Right lobe of liver (tissue), 6 donors: ENCODE results near the gene GATA6. TPM values are rescaled to one million over a fixed set of nuclear protein-coding genes. Genes with fewer than 3 reads are reported as not detected.

Source experiments
- ATAC-seq, 4 donors: fragments of 200-7000 bp; cut with Tn5 transposase; one replicate each; pipeline ENCODE4 v1.9.1; 2020; ENCODE audit warnings: mild to moderate bottlenecking in 4 of 4, moderate library complexity in 4 of 4
- DNase-seq, 3 donors: peaks; one replicate each; pipeline ENCODE4 v3.0.0-alpha.2; 2020
- H3K27ac ChIP-seq, 3 donors: fragments of 200-600 bp; one replicate each; pipeline ENCODE4 v1.8.0; 2022
- H3K27me3 ChIP-seq, 2 donors: fragments of 200-600 bp; one replicate each; pipeline ENCODE4 v1.8.0; 2022
- H3K36me3 ChIP-seq, 4 donors: fragments of 200-600 bp; sonication (generic) in 1 of 4; one replicate each; pipeline versions ENCODE4 v1.5.1 to v1.8.0; 2017 to 2022; ENCODE audit warnings: control low read depth in 1 of 4
- H3K4me1 ChIP-seq, 4 donors: fragments of 200-600 bp; sonication (generic) in 1 of 4; one replicate each; pipeline versions ENCODE4 v1.5.1 to v1.8.0; 2017 to 2022; ENCODE audit warnings: control low read depth in 1 of 4
- H3K4me3 ChIP-seq, 3 donors: fragments of 200-600 bp; one replicate each; pipeline ENCODE4 v1.8.0; 2022
- H3K9me3 ChIP-seq, 4 donors: fragments of 200-600 bp; sonication (generic) in 1 of 4; one replicate each; pipeline versions ENCODE4 v1.5.1 to v1.8.0; 2017 to 2022; ENCODE audit warnings: control low read depth in 1 of 4
- POLR2A ChIP-seq: fragments of 450-650 bp; IDR thresholded peaks from one replicate; pipeline ENCODE4 v1.6.1; 2017; ENCODE audit warnings: antibody characterized with exemption, mild to moderate bottlenecking
- WGBS: methylation state at CpG from one replicate; pipeline ENCODE4 v1.1.6; 2018; ENCODE audit warnings: low coverage, low lambda C conversion rate; ENCODE audit not compliant: insufficient coverage; ENCODE audit errors: missing lambda C conversion rate; 5-methylcytosine and 5-hydroxymethylcytosine counted together
- intact Hi-C, 2 donors: fragments of 100-400 bp; cut with DNase I; formaldehyde crosslinking; loops; one replicate each; pipeline versions ENCODE4 v1.11.2 to v1.14.1; 2022
- total RNA-seq, 6 experiments: library from RNA; depleted of rRNA in 2 of 6; stranded (reverse); fragments of >200 nt in 2 of 6; fragmentation: NEBNext Ultra II Directional in 3 of 6; extraction: Animal tissue kit (Norgen Biotek cat#: 25700) in 3 of 6; gene quantifications; one replicate each; pipeline versions ENCODE4 v1.1.0 to v1.2.4, GENCODE V29; 2016 to 2023
- TF ChIP-seq, protein P1 (sequence below), 4 donors: fragments of 200-600 bp in 3 of 4; fragments of 450-650 bp in 1 of 4; IDR thresholded peaks; one replicate each; pipeline versions ENCODE4 v1.5.1 to v1.8.0; 2016 to 2022; ENCODE audit warnings: antibody characterized with exemption in 4 of 4, mild to moderate bottlenecking in 2 of 4
- donor health status: DM: no; HTN: yes; CAD: no.
- donor health status: DM: no; HTN: no; CAD: no.
- donor health status: DM: no; HTN: no; CAD: no.
- donor health status: DM: no; HTN: yes; CAD: no.
- donor health status: DM: no; HTN: yes; CAD: no.

The GATA6 gene
- total RNA-seq, 6 experiments from 2014 or later: 8.0 to 14.0 (median 9.5) TPM

DNA sequence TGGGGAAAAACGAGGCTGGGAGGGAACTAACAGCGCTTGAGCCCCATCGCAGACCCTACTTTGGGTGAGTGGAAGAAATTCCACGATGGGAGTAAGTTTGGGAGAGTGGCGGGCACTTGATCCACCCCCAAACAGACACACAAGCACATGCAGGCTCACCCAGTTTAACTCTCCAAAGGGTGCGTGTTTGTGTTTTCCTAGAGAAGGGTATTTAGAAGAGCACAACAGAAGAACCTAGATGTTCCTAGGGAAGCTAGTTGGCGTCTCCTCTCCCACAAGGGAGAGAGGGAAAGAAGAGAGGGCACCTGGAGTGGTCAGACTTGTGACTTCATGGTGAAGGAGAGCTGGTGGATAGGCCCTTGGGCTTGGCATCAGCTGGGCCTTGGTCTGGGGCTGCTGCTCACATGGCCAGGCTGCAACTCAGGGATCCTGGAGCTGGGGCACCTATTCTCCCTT is 3.2 kb downstream of the GATA6 start:
- intact Hi-C loops: loop anchor here in 1 of 2 donors (10.0 kb wide), 1 partner anchor 172 kb away; no protein-coding TSS in a partner anchor
- 68% methylated on average over 4 of the region's 7 CpGs for WGBS
- no peaks in the 10 kb centered on the region for H3K9me3 ChIP-seq
- H3K4me3 ChIP-seq: peak overlapping the region; percentile 5 to 93 (median 31)
- H3K4me1 ChIP-seq: peaks cover 0 to 7% (median 0%) of the 10 kb centered on the region in 4 donors
- no peaks in the 10 kb centered on the region for H3K27me3 ChIP-seq
- TF ChIP-seq POLR2A: no peak
- TF ChIP-seq, protein P1, sequence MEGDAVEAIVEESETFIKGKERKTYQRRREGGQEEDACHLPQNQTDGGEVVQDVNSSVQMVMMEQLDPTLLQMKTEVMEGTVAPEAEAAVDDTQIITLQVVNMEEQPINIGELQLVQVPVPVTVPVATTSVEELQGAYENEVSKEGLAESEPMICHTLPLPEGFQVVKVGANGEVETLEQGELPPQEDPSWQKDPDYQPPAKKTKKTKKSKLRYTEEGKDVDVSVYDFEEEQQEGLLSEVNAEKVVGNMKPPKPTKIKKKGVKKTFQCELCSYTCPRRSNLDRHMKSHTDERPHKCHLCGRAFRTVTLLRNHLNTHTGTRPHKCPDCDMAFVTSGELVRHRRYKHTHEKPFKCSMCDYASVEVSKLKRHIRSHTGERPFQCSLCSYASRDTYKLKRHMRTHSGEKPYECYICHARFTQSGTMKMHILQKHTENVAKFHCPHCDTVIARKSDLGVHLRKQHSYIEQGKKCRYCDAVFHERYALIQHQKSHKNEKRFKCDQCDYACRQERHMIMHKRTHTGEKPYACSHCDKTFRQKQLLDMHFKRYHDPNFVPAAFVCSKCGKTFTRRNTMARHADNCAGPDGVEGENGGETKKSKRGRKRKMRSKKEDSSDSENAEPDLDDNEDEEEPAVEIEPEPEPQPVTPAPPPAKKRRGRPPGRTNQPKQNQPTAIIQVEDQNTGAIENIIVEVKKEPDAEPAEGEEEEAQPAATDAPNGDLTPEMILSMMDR (IDR thresholded peaks at IDR 0.05): no peak
- ATAC-seq (no peak), DNase-seq (no peak)
- peak overlapping the region; percentile 35 to 98 (median 38) for H3K27ac ChIP-seq
- peaks cover 0 to 5% (median 0%) of the 10 kb centered on the region in 4 donors for H3K36me3 ChIP-seq

DNA sequence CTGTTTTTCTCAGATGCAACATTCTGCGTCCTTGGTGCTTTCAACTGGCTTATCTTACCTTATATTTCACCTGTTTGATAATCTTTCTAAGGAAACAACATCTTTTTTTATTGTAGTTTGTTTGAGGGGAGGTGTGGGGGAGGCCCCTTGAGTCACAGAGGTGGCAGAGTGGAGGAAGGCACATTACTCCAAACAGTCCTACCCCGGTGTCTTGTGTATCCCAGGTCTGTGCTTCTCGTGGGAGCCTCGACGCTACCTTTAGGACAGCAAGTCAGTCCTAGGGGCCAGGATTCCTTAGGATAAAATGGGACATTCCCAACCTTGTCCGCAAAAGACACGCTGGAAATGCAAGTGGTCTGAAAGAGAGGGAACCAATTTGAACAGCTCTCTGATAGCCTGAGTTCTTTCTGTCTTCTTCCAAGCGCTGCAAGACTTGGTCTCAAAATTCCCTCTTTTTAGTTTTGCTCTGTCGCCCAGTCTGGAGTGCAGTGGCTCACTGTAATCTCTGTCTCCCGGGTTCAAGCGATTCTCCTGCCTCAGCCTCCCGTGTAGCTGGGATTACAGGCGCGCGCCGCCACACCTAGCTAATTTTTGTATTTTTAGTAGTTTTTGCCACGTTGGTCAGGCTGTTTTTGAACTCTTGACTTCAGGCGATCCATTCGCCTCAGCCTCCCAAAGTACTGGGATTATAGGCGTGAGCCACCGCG is 4.0 kb downstream of the GATA6 start:
- Histone ChIP-seq H3K27ac (peak overlapping the region; percentile 4 to 98 (median 35)), H3K4me3 (peak overlapping the region in 2 of 3 donors; percentile 10 to 93), H3K9me3 (no peaks in the 10 kb centered on the region), H3K4me1 (peaks cover 0 to 7% (median 0%) of the 10 kb centered on the region in 4 donors), H3K27me3 (no peaks in the 10 kb centered on the region), H3K36me3 (peaks cover 0 to 5% (median 0%) of the 10 kb centered on the region in 4 donors)
- ATAC-seq (no peak), DNase-seq (no peak)
- WGBS: 63% methylated on average over 22 of the region's 22 CpGs
- TF ChIP-seq POLR2A: no peak
- TF ChIP-seq, protein P1 (IDR thresholded peaks at IDR 0.05): no peak
- intact Hi-C loops: loop anchor here in 1 of 2 donors (10.0 kb wide), 1 partner anchor 171 kb away; no protein-coding TSS in a partner anchor

DNA sequence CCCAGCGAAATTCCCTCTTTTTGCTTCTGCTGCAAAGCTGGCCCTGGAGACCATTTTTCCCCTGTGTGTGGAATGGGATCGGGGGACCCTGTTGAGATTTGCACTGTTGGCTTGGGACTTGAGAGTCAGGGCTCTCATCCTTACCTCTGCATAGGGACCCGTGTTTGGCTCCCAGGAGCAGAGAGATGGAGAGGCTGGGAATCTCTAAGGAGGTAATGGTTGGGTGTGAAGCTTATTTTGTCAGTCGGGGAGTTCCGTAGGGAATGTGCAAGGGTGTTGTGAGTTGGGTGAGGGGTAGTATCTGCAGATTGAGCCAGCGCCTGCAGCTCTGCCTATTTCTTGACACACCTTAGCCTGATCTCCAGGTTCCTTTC is 4.5 kb downstream of the GATA6 start:
- Histone ChIP-seq H3K4me3 (peak overlapping the region in 2 of 3 donors; percentile 10 to 23), H3K9me3 (no peaks in the 10 kb centered on the region), H3K27me3 (no peaks in the 10 kb centered on the region), H3K36me3 (peaks cover 0 to 11% (median 0%) of the 10 kb centered on the region in 4 donors), H3K27ac (peak overlapping the region; percentile 4 to 35 (median 16)), H3K4me1 (peaks cover 0 to 7% (median 0%) of the 10 kb centered on the region in 4 donors)
- ATAC-seq (no peak), DNase-seq (no peak)
- TF ChIP-seq, protein P1 (IDR thresholded peaks at IDR 0.05): no peak
- no peak for TF ChIP-seq POLR2A
- WGBS: 72% methylated on average over 5 of the region's 6 CpGs
- intact Hi-C loops: loop anchor here in 1 of 2 donors (10.0 kb wide), 1 partner anchor 171 kb away; no protein-coding TSS in a partner anchor

DNA sequence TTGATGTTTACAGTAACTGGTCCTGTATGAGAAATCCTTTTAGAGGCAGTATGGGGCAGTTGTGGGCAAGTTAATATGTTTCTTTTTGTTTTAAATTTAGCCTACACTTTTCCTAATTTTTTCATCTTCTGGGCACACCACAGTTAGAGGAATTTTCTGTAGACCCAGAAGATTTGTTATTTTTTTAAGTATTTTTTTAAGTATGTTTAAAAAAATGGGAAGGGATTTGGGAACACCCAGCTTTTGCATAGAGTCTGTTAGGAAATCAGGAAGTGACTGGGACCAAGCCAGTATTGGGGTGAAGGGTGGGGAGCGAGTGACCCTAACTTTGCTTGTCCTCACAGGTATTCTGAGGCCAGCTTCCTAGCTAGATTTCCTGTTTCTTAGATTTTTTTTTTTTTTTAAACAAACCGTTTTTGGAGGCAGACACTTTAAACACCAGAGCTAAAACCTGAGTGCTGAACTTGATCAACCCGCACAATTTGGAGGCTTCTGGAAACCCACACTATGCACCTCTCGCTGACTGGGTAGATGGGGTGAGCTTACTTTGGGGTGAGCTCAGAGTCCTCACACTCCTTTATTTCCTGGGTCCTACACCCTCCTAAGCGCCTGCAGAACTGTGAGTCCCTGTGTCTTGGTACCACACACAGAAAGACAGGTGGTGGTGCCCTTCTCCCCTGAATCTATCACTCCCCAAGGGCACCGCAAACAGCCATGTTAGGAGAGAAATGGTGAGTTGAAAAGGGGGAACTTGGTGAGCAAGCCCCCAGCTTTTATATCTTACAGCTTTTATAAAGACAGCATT is 5.2 kb downstream of the GATA6 start:
- no peaks in the 10 kb centered on the region for H3K9me3 ChIP-seq
- no peak for ATAC-seq
- intact Hi-C loops: loop anchor here in 1 of 2 donors (10.0 kb wide), 1 partner anchor 170 kb away; no protein-coding TSS in a partner anchor
- H3K36me3 ChIP-seq: peaks cover 0 to 12% (median 0%) of the 10 kb centered on the region in 4 donors
- peaks cover 0 to 7% (median 0%) of the 10 kb centered on the region in 4 donors for H3K4me1 ChIP-seq
- DNase-seq: no peak
- H3K4me3 ChIP-seq: peak overlapping the region in 2 of 3 donors; percentile 10 to 23
- TF ChIP-seq, protein P1 (IDR thresholded peaks at IDR 0.05): no peak
- TF ChIP-seq POLR2A: no peak
- H3K27ac ChIP-seq: peak overlapping the region; percentile 4 to 35 (median 16)
- WGBS: 50% methylated on average over 5 of the region's 6 CpGs
- H3K27me3 ChIP-seq: no peaks in the 10 kb centered on the region
